H9 (cell line): ENCODE results near the gene RAB30. TPM values are rescaled to one million over a fixed set of nuclear protein-coding genes. Genes with fewer than 3 reads are reported as not detected.
A peak's percentile ranks its signal among the peaks of the same experiment; 100 is the strongest.

Source experiments
- DNase-seq: peaks from one replicate; pipeline ENCODE4 v3.0.0-alpha.2; 2017
- H2AFZ ChIP-seq: one replicate; pipeline ENCODE4 v1.6.1; 2013; ENCODE audit warnings: mild to moderate bottlenecking, low read length, control low read depth, moderate library complexity
- H2AK5ac ChIP-seq: 2 replicates; pipeline ENCODE4 v1.6.1; 2013; ENCODE audit warnings: low read length, control low read depth, mixed read lengths; ENCODE audit not compliant: insufficient read length
- H2BK120ac ChIP-seq: one replicate; pipeline ENCODE4 v1.6.1; 2013; ENCODE audit warnings: low read depth, mild to moderate bottlenecking, low read length, control low read depth, inconsistent platforms; ENCODE audit not compliant: poor library complexity, severe bottlenecking
- H2BK12ac ChIP-seq: 2 replicates; pipeline ENCODE4 v1.6.1; 2013; ENCODE audit warnings: low read length, control low read depth, mixed read lengths, low read depth; ENCODE audit not compliant: insufficient read length
- H2BK15ac ChIP-seq: 2 replicates; pipeline ENCODE4 v1.6.1; 2013; ENCODE audit warnings: low read depth, low read length, control low read depth
- H2BK20ac ChIP-seq: one replicate; pipeline ENCODE4 v1.6.1; 2013; ENCODE audit warnings: low read depth, mild to moderate bottlenecking, low read length, control low read depth, inconsistent platforms; ENCODE audit not compliant: poor library complexity, severe bottlenecking
- H2BK5ac ChIP-seq: 2 replicates; pipeline ENCODE4 v1.6.1; 2013; ENCODE audit warnings: low read length, control low read depth, mixed read lengths; ENCODE audit not compliant: insufficient read length
- H3K14ac ChIP-seq: 2 replicates; pipeline ENCODE4 v1.6.1; 2013; ENCODE audit warnings: low read length, control low read depth; ENCODE audit not compliant: insufficient read depth
- H3K18ac ChIP-seq: 2 replicates; pipeline ENCODE4 v1.6.1; 2013; ENCODE audit warnings: low read depth, mild to moderate bottlenecking, mixed read lengths, low read length, control low read depth; ENCODE audit not compliant: insufficient read length
- H3K23ac ChIP-seq: 2 replicates; pipeline ENCODE4 v1.6.1; 2013; ENCODE audit warnings: low read length, control low read depth, mixed read lengths, low read depth; ENCODE audit not compliant: insufficient read length
- H3K23me2 ChIP-seq: 2 replicates; pipeline ENCODE4 v1.6.1; 2013; ENCODE audit warnings: low read depth, mild to moderate bottlenecking, mixed read lengths, low read length, control low read depth; ENCODE audit not compliant: insufficient read length, poor library complexity, severe bottlenecking
- H3K27ac ChIP-seq: 2 replicates; pipeline ENCODE4 v1.5.1; 2013; ENCODE audit warnings: low read length, control low read depth, mixed read lengths, low read depth; ENCODE audit not compliant: insufficient read length
- H3K27me3 ChIP-seq: 2 replicates; pipeline ENCODE4 v1.6.1; 2013; ENCODE audit warnings: low read length, control low read depth, inconsistent platforms; ENCODE audit not compliant: insufficient read depth
- H3K4ac ChIP-seq: 2 replicates; pipeline ENCODE4 v1.6.1; 2013; ENCODE audit warnings: low read depth, mild to moderate bottlenecking, control low read depth, inconsistent platforms, low read length, moderate library complexity
- H3K4me1 ChIP-seq: 2 replicates; pipeline ENCODE4 v1.6.1; 2013; ENCODE audit warnings: low read length, control low read depth, inconsistent platforms; ENCODE audit not compliant: insufficient read depth
- H3K4me2 ChIP-seq: 2 replicates; pipeline ENCODE4 v1.6.1; 2013; ENCODE audit warnings: low read length, control low read depth, mixed read lengths; ENCODE audit not compliant: insufficient read length, insufficient read depth
- H3K56ac ChIP-seq: 2 replicates; pipeline ENCODE4 v1.6.1; 2013; ENCODE audit warnings: low read depth, mild to moderate bottlenecking, mixed read lengths, low read length, control low read depth; ENCODE audit not compliant: insufficient read length
- H3K79me1 ChIP-seq: 2 replicates; pipeline ENCODE4 v1.6.1; 2013; ENCODE audit warnings: low read depth, mild to moderate bottlenecking, moderate library complexity, low read length, control low read depth, inconsistent platforms; ENCODE audit not compliant: insufficient read depth, poor library complexity, severe bottlenecking
- H3K79me2 ChIP-seq: 2 replicates; pipeline ENCODE4 v1.6.1; 2013; ENCODE audit warnings: low read length, control low read depth, inconsistent platforms; ENCODE audit not compliant: insufficient read depth
- H3K9ac ChIP-seq: 2 replicates; pipeline ENCODE4 v1.6.1; 2013; ENCODE audit warnings: low read length, control low read depth, mixed read lengths; ENCODE audit not compliant: insufficient read length; ENCODE audit errors: extremely low read depth
- H3K9me3 ChIP-seq: one replicate; pipeline ENCODE4 v1.6.1; 2013; ENCODE audit warnings: low read depth, low read length, inconsistent platforms; ENCODE audit not compliant: control insufficient read depth
- H3T11ph ChIP-seq: one replicate; pipeline ENCODE4 v1.6.1; 2013; ENCODE audit warnings: mild to moderate bottlenecking, low read length, control low read depth, inconsistent platforms
- H4K20me1 ChIP-seq: one replicate; pipeline ENCODE4 v1.6.1; 2013; ENCODE audit not compliant: control insufficient read depth, insufficient read length, insufficient read depth
- H4K5ac ChIP-seq: 2 replicates; pipeline ENCODE4 v1.6.1; 2013; ENCODE audit warnings: low read depth, mild to moderate bottlenecking, mixed read lengths, low read length, control low read depth; ENCODE audit not compliant: insufficient read length
- H4K8ac ChIP-seq: replicated peaks from 2 replicates; pipeline ENCODE4 v1.6.1; 2013; ENCODE audit warnings: low read length, control low read depth, mixed read lengths, low read depth; ENCODE audit not compliant: insufficient read length
- H4K91ac ChIP-seq: 2 replicates; pipeline ENCODE4 v1.6.1; 2013; ENCODE audit warnings: low read depth, mild to moderate bottlenecking, moderate library complexity, mixed read lengths, low read length, control low read depth; ENCODE audit not compliant: insufficient read length
- H3K27ac Mint-ChIP-seq, 3 experiments: 2 replicates in 2 of 3; 3 replicates in 1 of 3; pipeline ENCODE4 v1.8.0; 2020 to 2021; ENCODE audit warnings: mixed read lengths in 3 of 3, mild to moderate bottlenecking in 1 of 3, moderate library complexity in 1 of 3
- H3K27me3 Mint-ChIP-seq: 2 replicates; pipeline ENCODE4 v1.8.0; 2021; ENCODE audit warnings: low read depth, mild to moderate bottlenecking, moderate library complexity, mixed read lengths
- H3K36me3 Mint-ChIP-seq, 3 experiments: 2 replicates in 2 of 3; 3 replicates in 1 of 3; pipeline ENCODE4 v1.8.0; 2020 to 2021; ENCODE audit warnings: low read depth in 3 of 3, mixed read lengths in 3 of 3; ENCODE audit not compliant: insufficient read depth in 1 of 3
- H3K4me1 Mint-ChIP-seq, 2 experiments: 2 replicates each; pipeline ENCODE4 v1.8.0; 2020; ENCODE audit warnings: mixed read lengths in 2 of 2
- H3K4me3 Mint-ChIP-seq, 2 experiments: 2 replicates in 1 of 2; 3 replicates in 1 of 2; pipeline ENCODE4 v1.8.0; 2020 to 2021; ENCODE audit warnings: mild to moderate bottlenecking in 2 of 2, mixed read lengths in 2 of 2, moderate library complexity in 1 of 2
- H3K9me3 Mint-ChIP-seq, 2 experiments: 2 replicates in 1 of 2; 3 replicates in 1 of 2; pipeline ENCODE4 v1.8.0; 2020; ENCODE audit warnings: mild to moderate bottlenecking in 2 of 2, mixed read lengths in 2 of 2, moderate library complexity in 1 of 2
- CTCF ChIP-seq: fragments of 200-600 bp; sonication (generic); conservative IDR thresholded peaks from 3 replicates; pipeline ENCODE4 v1.8.0; 2021; ENCODE audit warnings: antibody characterized with exemption, mild to moderate bottlenecking
- WGBS: extraction: QIAGEN DNeasy Blood & Tissue Kit; methylation state at CpG from one replicate; pipeline ENCODE4 v1.1.7; 2013; ENCODE audit warnings: missing lambda C conversion rate, low lambda C conversion rate, mixed read lengths; ENCODE audit not compliant: insufficient read length; ENCODE audit errors: extremely low coverage; 5-methylcytosine and 5-hydroxymethylcytosine counted together
- total RNA-seq: library from RNA; stranded (reverse); gene quantifications from 2 replicates; pipeline ENCODE4 v1.2.1, GENCODE V29; 2021

Gene RAB30
- total RNA-seq, 1 experiment from 2014 or later, result 4.8 TPM

GRCh38 chr11:83092488-83093384, 21.0 kb upstream of the RAB30 start:
- TF ChIP-seq CTCF, result no peak

More at GRCh38 chr11:83092488-83093384, 21.0 kb upstream of the RAB30 start:
- Histone ChIP-seq H3K27me3 (no peaks in the 10 kb centered on the region), H3K4me2 (no peak overlapping the region), H3K79me2 (no peaks in the 10 kb centered on the region), H3K14ac (no peak overlapping the region), H3K23me2 (no peaks in the 10 kb centered on the region), H3K9me3 (no peaks in the 10 kb centered on the region), H4K20me1 (no peaks in the 10 kb centered on the region), H4K5ac (no peak overlapping the region), H2BK120ac (no peak overlapping the region), H3K27ac (no peak overlapping the region), H2BK5ac (no peak overlapping the region), H3K9ac (no peak overlapping the region), H2BK12ac (no peak overlapping the region), H4K91ac (no peak overlapping the region), H3T11ph (no peak overlapping the region), H3K23ac (no peak overlapping the region), H2BK20ac (no peak overlapping the region), H3K56ac (no peak overlapping the region), H3K79me1 (no peaks in the 10 kb centered on the region), H2BK15ac (no peak overlapping the region), H3K4me1 (no peaks in the 10 kb centered on the region), H2AK5ac (no peak overlapping the region), H4K8ac (no peak overlapping the region), H3K4ac (no peak overlapping the region), H3K18ac (no peak overlapping the region), H2AFZ (no peak overlapping the region)
- no peak for DNase-seq
- Mint-ChIP-seq H3K27ac (0 out of 7 replicates have a peak overlapping the region, but pooled peaks of 1 of the 3 experiments have one; percentile 25), H3K4me3 (no peak overlapping the region), H3K27me3 (peaks cover 2% of the 10 kb centered on the region; the same call in 1 of the 2 replicates), H3K9me3 (no peaks in the 10 kb centered on the region), H3K4me1 (peaks cover 0 to 3% of the 10 kb centered on the region in 2 experiments; a peak in 1 of 4 replicates), H3K36me3 (no peaks in the 10 kb centered on the region)
- no CpG with 5 or more reads among the region's 2 CpGs for WGBS
